ENCODE data around the gene ZNF579. TPM values are rescaled to one million over a fixed set of nuclear protein-coding genes. Genes with fewer than 3 reads are reported as not detected.

Gene ZNF579
- polyA plus RNA-seq, 2 of the 4 experiments (the other 2 are of a cell fraction), result 6.5 to 16.2 TPM

- TF ChIP-seq CEBPB (IDR thresholded peaks at IDR 0.05), result no peak; a peak in 1 of 4 replicates
- 0 out of 2 replicates have a peak, but pooled peaks have one; percentile 46 for TF ChIP-seq FOXS1 (CRISPR knock-in tag; IDR thresholded peaks at IDR 0.05)
- no peak for TF ChIP-seq SREBF2 (IDR thresholded peaks at IDR 0.05)
- no peak for TF ChIP-seq RCOR1 (IDR thresholded peaks at IDR 0.05; ENCODE audit: low read depth, low read length)
- TF ChIP-seq SMC3 (IDR thresholded peaks at IDR 0.05), result 0 out of 3 replicates have a peak, but pooled peaks have one; percentile 36
- TF ChIP-seq ESRRA (IDR thresholded peaks at IDR 0.05; ENCODE audit: borderline replicate concordance, low read length), result no peak
- TF ChIP-seq POLR2A (IDR thresholded peaks at IDR 0.05; ENCODE audit: low read length), result peak; percentile 33; the same call in 1 of the 2 replicates
- no peak for TF ChIP-seq HDAC2 (IDR thresholded peaks at IDR 0.05)
- peak; percentile 10 for TF ChIP-seq CHD2 (IDR thresholded peaks at IDR 0.05; ENCODE audit: low read length, partially characterized antibody)
- TF ChIP-seq MYC (IDR thresholded peaks at IDR 0.05; ENCODE audit: borderline replicate concordance, low read length), result no peak
- no peak for TF ChIP-seq EHF (CRISPR knock-in tag; IDR thresholded peaks at IDR 0.05)
- no peak for TF ChIP-seq HMGXB4 (CRISPR knock-in tag; IDR thresholded peaks at IDR 0.05; ENCODE audit: borderline replicate concordance)
- no peak for TF ChIP-seq HOXA7 (CRISPR knock-in tag; IDR thresholded peaks at IDR 0.05)
- TF ChIP-seq CTCF (IDR thresholded peaks at IDR 0.05), result no peak; the same call in 2 of the 3 replicates
- TF ChIP-seq TP53 (CRISPR knock-in tag; IDR thresholded peaks at IDR 0.05), result no peak
- no peak for TF ChIP-seq PHF8 (IDR thresholded peaks at IDR 0.05; ENCODE audit: borderline replicate concordance, low read depth)
- TF ChIP-seq BCL3 (IDR thresholded peaks at IDR 0.05), result peak; percentile 39; the same call in 1 of the 3 replicates
- TF ChIP-seq RFX5 (IDR thresholded peaks at IDR 0.05), result peak; percentile 75
- no peak for TF ChIP-seq CBX8 (IDR thresholded peaks at IDR 0.05)
- no peak for TF ChIP-seq RARB (CRISPR knock-in tag; IDR thresholded peaks at IDR 0.05)
- no peak for TF ChIP-seq ELK1 (IDR thresholded peaks at IDR 0.05; ENCODE audit: low read depth, low read length)
- no peak for TF ChIP-seq ZSCAN20 (CRISPR knock-in tag; IDR thresholded peaks at IDR 0.05)
- no peak for TF ChIP-seq ZC3H11A (IDR thresholded peaks at IDR 0.05)
- no peak for TF ChIP-seq USF2 (IDR thresholded peaks at IDR 0.05)
- no peak for TF ChIP-seq PBX3 (IDR thresholded peaks at IDR 0.05)
- TF ChIP-seq NFE2L2 (conservative IDR thresholded peaks at IDR 0.05; ENCODE audit: low read length), result no peak
- no peak for TF ChIP-seq EHMT2 (IDR thresholded peaks at IDR 0.05; ENCODE audit: low read depth)
- no peak for TF ChIP-seq CBX2 (IDR thresholded peaks at IDR 0.05; ENCODE audit: borderline replicate concordance, low read depth)
Observed at GRCh38 chr19:55549500-55550320, 30.9 kb downstream of the ZNF579 start (continued).

Measured in A549 (cell line).